HG02981 (cell line): ENCODE results near the gene DOK5.
"Not testable (repeated sequence)": the region's sequence is repeated elsewhere in the genome, so short reads cannot be mapped to it uniquely, and the experiment has no call there.

Experiments used
- ATAC-seq: cut with Tn5 transposase; IDR thresholded peaks from one replicate; pipeline ENCODE4 v1.9.1; 2021; ENCODE audit warnings: mild to moderate bottlenecking, moderate library complexity; ENCODE audit not compliant: unreplicated experiment

The DOK5 gene

GRCh38 chr20:54469952-54470351 is 5.4 kb upstream of the DOK5 start:
- ATAC-seq: no peak

- no peak for ATAC-seq
These were observed 4.7 kb upstream of the DOK5 start for GRCh38 chr20:54470697-54471096.

GRCh38 chr20:54472607-54473006 is 2.8 kb upstream of the DOK5 start:
- ATAC-seq: no peak

GRCh38 chr20:54473340-54473739 is 2.1 kb upstream of the DOK5 start:
- ATAC-seq: no peak

- ATAC-seq: no peak
These were observed 1.3 kb upstream of the DOK5 start for GRCh38 chr20:54474046-54474445.

GRCh38 chr20:54474866-54475265 is 527 bp upstream of the DOK5 start:
- no peak for ATAC-seq

- no peak for ATAC-seq
These were observed 996 bp downstream of the DOK5 start for GRCh38 chr20:54476169-54477009.

- no peak for ATAC-seq
These were observed 2.0 kb downstream of the DOK5 start for GRCh38 chr20:54477191-54477955.

GRCh38 chr20:54479138-54479906 is 3.9 kb downstream of the DOK5 start:
- peak; percentile 47 for ATAC-seq

GRCh38 chr20:54479937-54480336 is 4.5 kb downstream of the DOK5 start:
- ATAC-seq: not testable (repeated sequence)

- no peak for ATAC-seq
These were observed 6.0 kb downstream of the DOK5 start for GRCh38 chr20:54481442-54481841.

GRCh38 chr20:54485631-54486030 is 10.2 kb downstream of the DOK5 start:
- ATAC-seq: no peak

GRCh38 chr20:54486585-54486984 is 11.2 kb downstream of the DOK5 start:
- ATAC-seq: no peak

- ATAC-seq: no peak
These were observed 13.0 kb downstream of the DOK5 start for GRCh38 chr20:54488442-54488841.

GRCh38 chr20:54491506-54491905 is 16.1 kb downstream of the DOK5 start:
- no peak for ATAC-seq

GRCh38 chr20:54494303-54495006 is 19.1 kb downstream of the DOK5 start:
- no peak for ATAC-seq

GRCh38 chr20:54497931-54498718 is 22.7 kb downstream of the DOK5 start:
- no peak for ATAC-seq

- ATAC-seq: no peak
These were observed 23.7 kb downstream of the DOK5 start for GRCh38 chr20:54499111-54499510.

GRCh38 chr20:54502179-54502578 is 26.8 kb downstream of the DOK5 start:
- no peak for ATAC-seq

- no peak for ATAC-seq
These were observed 31.2 kb downstream of the DOK5 start for GRCh38 chr20:54506643-54507042.
